Hematopoietic multipotent progenitor cell (in vitro differentiated cells): ENCODE measurements around the gene CEP112. TPM values are rescaled to one million over a fixed set of nuclear protein-coding genes. Genes with fewer than 3 reads are reported as not detected.
"Not testable (repeated sequence)": the region's sequence is repeated elsewhere in the genome, so short reads cannot be mapped to it uniquely, and the experiment has no call there.

Experiments
- DNase-seq, 3 donors: peaks; one replicate each; pipeline ENCODE4 v3.0.0-alpha.2; 2011 to 2015; ENCODE audit warnings: low read depth in 2 of 3, low spot score in 2 of 3
- total RNA-seq: library from RNA; depleted of rRNA; stranded (reverse); fragments of >200 nt; gene quantifications from one replicate; pipeline ENCODE4 v1.2.3, GENCODE V29; 2012

The CEP112 gene
- total RNA-seq, 1 donor = 1.1 TPM

DNA sequence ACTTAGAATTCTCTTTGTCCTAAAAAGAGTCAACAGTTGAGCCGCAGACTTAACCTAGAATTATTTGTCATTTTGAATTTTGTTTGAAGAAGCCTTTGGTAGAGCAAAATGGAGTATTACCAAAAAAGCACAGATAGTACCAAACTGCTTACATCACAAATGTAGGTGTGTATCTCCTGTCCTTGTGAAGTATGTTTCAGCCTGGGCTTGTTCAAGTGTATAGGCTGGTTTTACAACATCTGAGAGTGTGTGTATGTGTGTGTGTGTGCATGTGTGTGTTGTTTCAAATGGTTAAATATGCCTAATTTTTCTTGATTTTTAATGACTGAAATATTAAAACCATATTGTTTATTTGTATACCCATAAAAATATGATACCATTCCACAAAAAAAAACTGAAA lies 441.8 kb downstream of the CEP112 start:
- no peak for DNase-seq

DNA sequence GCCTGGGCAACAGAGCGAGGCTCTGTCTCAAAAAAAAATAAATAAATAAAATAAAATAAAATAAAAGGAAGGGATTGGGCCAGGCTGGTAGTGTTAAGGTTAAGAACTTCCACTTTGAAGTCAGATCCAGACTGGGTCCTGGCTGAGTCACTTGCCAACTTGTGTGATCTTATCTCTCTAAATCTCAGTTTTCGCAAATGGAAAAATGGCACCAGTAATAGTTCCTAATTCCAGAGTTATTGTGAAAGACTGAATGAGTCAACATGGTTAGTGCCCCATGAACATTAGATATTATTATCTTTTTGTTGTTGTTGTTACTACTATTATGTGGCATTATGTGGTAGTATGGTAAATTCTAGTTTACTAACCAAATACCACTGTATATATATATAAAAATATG lies 442.5 kb downstream of the CEP112 start:
- no peak for DNase-seq

DNA sequence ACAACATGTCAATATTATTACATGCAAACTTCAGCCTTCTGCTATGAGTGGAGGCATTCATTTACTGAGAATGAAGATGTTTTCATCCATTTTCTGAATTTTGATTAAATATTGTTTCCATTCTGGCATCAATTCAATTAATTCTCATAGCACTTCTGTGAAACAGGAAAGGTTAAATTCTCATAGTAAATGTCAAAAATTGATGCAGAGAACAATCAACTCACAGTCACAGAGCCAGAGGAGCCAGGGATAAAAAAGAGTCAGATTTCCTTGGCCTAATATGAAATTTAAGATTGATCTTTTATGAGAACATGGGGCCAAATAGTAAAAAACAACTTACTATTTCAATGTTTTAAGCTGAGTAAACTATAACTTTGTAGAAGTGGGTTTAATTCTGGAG lies 446.7 kb downstream of the CEP112 start:
- no peak for DNase-seq

DNA sequence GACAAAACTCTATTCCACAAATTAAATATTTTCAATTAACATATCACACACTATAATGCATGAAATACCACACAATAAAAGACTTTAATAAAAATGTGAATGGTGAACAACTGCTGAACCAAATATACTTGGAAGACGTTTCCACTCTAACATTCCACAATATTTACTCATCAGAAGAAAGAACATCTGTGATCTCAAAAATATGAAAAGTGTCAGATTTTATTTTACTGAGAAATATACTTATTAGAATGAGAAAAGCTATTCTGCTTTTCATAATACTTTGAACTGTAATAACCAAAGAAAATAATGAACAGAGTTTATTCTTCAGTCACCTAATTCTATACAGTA lies 448.7 kb downstream of the CEP112 start:
- DNase-seq = no peak

DNA sequence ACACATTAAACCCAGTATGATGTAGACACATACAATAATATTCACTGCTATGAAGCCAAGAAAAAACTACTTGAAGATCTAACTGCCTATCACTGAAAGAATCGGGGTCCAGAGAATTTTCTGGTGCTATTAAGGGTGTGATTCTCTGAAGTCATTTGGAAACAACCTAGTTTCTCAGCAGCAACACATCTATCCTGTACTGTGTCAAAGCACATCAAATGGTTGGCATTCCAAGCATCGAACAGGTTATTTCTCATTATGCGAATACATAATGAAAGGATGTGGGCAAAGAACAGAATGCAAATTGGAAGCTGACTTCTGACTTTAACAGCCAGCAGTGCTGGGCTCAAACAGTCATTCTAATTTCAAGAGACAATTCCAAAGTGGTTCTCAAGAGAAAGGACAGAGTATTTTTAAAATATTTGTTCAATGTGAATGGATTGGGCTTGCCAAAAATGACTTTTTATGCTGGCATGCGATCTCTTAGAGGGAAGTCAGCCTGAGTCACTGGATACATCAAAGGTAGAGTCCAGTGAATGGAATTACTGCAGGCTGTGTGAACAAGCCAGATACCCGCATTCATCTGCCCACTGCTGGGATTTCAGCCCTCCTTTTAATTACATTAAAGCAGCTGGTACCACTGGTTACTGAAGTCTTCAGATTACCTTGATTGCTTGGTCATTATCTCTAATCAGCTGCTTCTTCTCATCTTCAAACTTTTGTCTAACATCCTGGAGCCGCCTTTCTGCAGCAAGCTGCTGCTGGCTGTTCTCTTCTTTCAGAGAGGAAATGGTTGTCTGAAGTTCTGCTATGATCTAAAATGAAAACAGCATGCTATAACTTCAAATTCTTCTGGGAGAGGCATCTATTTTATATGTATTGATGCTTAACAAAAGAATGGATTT lies 449.3 kb downstream of the CEP112 start:
- DNase-seq = no peak

DNA sequence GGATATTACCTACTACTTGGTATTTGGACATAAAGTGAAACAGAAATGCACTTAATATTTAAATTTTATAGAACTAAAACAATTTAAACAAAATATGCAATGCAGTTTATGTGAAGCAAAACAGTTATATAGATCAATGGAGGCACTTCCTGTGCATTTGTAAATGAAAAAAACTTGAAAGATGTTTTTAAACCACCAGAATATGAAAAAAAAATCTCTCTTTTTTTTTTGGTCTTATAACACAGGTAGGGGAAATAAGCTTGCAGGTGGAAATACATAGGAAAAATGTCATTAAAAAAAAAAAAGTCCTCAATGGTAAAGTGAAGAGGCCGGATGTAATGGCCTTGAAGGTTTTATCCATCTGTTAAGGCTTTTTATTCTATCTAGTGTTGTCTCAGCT lies 450.2 kb downstream of the CEP112 start:
- no peak for DNase-seq

DNA sequence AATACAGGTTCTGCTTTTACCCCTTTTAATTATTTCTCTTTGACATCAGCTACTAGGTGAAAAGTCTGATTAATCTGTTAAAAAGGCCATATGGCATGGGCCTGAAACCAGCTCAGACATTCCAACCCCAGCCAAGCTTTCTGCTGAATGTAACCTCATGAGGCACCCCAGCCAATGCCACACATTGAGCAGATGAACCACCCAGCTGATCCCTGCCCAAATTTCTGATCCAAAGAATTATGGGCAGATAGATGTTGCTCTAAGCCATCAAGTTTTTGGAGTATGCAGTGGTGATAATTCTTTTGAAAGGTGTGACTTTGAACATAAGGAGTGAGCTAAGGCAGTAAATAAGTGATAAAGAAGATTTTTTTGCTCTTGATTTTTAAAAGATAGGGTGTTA lies 452.9 kb downstream of the CEP112 start:
- DNase-seq = no peak

DNA sequence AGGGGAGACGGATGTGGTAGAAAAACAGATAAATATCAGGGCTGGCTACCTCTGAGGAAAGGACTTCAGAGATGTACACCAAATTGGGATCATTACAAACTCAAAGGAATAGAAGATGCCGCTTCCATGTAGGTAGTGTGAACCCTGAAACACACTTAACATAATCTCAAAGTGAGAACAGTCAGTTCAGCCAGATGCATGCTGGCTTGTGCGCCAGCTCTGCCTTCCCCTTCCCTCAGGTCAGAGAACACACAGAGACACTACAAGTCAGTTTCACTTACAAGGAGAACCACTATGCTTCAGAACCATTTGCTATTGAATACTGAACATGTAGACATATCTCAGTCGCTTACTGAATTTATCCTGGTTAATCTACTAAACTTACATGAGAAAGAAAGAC lies 454.5 kb downstream of the CEP112 start:
- no peak for DNase-seq

DNA sequence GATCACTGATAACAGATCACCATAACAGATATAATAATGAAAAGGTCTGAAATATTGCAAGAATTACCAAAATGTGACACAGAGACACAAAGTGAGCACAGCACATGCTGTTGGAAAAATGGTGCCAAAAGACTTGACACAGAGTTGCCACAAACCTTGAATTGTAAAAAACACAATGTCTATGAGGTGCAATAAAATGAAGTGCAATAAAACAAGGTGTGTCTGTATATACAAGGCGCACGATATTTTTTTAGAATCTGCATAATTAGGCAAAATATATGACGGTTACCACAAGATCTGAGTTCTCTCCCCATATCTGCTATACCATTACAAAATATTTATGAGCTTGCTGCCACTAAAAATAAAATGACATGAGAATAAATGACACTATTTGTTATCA lies 458.6 kb downstream of the CEP112 start:
- no peak for DNase-seq

DNA sequence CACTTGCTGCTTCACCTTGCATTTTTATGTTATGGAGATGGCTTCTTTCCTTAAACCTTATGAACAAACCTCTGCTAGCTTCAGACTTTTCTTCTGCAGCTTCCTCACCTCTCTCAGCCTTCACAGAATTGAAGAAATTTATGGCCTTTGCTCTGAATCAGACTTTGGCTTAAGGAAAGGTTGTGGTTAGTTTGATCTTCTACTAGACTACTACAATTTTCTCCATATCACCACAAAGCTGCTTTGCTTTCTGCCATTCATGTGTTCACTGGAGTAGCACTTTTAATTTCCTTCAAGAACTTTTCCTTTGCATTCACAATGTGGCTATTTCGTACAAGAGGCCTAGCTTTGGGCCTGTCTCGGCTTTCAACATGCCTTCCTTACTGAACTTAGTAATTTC lies 459.3 kb downstream of the CEP112 start:
- not testable (repeated sequence) for DNase-seq

DNA sequence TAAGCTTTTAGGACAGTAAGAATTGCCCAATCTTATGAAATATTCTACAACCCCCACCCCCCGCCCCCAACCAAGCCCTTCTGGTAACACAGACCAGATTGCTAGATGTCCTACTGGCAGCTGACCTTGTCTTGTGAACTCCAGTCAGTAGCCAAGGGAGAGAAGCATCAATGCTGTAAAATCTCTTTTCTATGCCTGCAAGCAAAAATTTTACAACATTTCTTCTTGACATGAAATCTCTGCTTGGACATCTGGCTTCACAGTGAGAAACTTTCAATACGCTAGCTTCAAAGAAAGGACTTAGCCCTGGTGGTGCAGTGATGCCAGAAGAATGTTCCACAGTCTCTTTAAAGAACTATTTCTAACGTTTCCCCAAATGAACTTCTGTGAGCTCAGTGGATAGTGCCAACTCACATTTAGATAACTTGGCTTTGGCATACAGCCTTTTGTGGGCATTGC lies 461.2 kb downstream of the CEP112 start:
- DNase-seq = no peak

DNA sequence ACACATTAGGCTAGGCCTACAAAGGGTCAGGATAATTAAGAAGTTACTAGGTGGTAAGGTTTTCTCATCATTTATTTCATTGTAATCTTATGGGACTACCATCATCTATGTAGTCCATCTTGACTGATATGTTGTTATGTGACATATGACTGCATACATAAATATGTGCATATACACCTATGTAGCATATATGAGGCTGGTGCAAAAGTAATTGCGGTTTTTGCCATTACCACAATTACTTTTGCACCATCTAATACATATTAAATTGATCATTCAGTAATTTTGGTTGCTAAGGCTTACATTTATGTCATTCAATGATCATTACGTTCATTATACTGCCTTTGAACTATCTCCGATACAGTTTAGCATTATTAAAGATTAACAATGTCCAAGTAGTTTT lies 462.7 kb downstream of the CEP112 start:
- no peak for DNase-seq

DNA sequence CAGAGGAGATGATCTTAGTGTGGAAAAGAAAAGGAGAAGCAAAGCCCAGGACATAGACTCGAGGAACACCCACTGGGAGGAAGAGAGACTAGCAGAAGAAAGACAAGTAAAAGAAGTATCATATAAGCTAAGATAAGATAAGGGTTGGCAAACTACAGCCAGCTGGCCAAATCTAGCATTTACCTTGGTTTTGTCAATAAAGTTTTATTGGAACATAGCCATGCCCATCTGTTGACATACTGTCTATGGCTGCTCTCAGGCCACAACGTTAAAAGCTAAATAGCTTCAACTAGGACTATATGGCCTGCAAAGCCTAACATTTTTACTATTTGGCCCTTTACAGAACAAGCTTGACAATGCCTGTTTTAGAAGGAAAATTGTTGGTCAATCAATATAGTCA lies 464.1 kb downstream of the CEP112 start:
- DNase-seq = no peak

DNA sequence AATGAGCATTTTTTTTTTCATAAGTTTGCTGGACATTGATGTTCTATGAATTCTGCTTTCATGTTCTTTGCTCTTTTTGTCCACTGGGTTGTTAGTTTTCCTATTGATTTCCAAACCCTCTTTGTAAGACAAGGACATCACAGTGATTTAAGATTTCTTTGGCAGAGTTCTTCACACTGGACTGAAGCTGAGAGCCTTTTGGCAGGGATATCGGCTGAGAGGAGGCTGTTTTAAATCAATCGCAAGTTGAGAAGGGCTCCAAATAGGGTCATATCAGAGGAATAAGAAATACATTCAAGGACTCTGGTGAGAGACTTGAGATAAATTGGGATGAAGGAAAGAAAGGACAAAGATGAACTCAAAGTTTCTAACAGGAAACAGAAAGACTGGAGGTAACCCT lies 464.7 kb downstream of the CEP112 start:
- no peak for DNase-seq

DNA sequence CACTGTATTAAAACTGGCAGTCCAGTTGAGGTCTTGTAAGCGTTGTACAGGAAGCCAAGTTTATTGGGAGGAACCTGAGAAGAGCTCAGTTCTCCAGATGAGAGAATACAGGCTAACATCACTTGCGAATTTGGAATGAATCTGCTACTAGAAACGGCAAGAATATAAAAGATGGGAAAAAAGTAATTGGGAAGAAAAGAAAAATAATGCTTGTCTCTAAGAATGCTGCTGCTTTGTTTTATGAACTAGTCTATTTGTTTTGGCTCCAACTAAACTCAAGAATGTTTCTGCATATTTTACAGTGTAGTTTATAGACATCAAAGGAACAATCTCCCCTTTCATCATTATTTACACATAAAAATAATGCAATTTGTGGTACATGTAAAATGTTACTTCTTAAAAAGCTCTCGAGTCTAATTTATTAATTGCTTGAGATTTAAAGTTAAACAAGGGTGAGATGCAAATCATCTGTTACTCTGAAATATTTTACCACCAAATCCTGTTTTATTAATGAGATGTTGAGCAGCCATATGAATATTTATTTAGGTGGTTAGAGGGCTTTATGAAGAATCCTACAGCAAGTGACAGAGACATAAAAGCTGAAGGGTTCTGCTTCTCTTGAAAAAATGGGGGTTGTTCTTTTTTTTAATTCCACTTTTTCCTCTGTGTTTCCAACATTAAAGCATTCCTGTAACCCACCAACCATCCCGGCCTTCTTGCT lies 468.3 kb downstream of the CEP112 start:
- no peak for DNase-seq

DNA sequence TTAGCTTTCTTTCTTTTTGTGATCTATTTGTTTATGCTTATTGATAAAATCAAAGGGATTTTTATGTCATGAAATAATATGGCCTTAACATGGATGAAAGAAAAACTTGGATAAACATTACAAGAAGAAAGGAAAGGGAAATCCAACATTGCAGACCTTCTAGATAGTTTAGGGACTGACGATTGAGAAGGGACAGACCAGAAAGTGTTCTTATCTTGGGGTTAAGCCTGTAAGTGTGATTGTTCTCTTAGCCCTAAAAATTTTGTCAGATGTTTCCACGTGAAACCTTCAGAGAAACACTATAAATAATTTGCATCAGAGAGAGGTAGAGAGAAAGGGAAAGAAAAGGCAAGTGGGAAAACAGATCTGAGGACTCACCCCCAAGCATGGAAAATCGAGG lies 473.3 kb downstream of the CEP112 start:
- DNase-seq = no peak

DNA sequence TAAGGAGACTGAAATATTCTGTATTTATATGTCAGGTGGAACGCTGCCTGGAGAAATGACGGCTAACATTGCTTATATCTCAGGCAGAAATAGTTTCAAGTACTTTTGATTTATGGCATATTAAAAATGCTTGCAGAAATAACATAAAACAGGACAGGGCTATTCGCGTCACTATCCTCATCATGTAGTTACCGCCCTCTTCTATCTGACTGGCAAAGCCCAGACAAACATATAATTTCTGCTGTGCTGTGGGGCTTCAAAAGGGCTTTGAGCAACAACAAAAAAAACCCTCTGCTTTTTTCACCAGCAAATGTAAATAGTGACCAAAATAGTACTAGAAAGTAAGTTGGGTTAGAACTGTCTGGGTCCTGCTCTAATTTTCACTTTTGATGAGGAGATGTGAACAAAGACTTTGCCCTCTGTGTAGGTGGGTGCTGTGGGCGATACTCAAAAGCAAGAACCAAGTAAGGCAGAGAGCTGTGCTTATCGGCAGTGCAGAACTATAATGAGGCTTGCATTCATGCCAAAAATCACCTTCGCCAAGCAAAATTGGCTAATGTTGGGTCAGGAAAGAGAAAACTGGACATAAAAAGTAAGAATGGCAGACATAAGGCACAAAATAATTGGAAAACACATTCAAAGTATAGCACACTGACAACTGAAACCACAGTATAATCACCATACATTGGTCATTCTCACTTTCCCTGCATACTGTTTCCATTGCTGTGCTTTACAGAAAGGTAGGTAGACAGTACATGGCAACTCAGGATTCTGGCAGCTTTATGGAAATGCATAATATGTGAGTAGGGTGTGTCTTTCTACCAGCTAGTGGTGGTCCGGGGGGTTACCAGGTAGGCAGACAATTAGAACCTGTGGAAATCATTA lies 479.3 kb downstream of the CEP112 start:
- no peak for DNase-seq

DNA sequence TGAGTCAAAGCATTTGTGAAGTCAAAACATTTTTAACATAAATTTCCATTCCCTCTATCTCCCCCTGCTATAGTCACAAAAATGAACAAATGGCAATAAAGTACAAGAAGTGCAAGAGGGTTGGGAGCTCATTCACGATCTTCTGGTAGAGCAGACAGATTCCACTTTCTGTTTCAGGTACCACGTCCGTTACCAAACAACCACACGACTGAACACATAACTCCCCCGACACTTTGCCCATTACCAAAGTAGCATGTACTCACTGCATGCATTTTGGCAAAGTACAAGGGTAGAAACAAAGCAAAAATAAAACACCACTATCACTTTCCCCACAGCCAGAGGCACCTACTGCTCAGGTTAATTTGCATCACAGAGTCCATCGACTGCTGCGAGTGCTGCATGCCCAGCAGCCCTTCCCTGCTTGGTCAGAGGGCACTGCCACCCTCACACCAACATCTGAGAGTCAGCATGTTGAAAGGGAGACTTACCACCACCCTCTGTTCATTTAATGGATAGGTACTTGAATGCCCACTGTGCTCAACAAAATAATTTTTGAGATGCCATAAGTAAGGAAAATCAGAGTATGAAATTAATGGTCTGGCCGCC lies 480.2 kb downstream of the CEP112 start:
- no peak for DNase-seq

DNA sequence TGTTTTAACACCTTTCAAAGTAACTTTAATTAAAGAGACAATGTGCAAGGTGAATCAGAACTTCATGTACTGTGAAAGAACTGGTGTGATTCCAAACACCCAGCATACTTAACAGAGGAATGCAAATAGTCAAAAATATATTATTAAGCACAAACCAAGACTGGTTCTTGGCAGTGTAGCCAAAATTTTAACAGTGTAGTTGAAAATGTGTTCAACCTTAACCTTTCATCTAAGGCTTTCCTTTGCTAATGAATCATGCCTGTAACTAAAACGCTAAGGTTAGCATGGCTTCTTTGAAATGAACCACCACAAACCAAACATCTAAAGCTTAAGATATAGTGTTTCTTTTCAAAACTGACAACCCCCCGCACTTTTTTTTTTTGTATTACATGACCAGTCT lies 484.2 kb downstream of the CEP112 start:
- DNase-seq = no peak

DNA sequence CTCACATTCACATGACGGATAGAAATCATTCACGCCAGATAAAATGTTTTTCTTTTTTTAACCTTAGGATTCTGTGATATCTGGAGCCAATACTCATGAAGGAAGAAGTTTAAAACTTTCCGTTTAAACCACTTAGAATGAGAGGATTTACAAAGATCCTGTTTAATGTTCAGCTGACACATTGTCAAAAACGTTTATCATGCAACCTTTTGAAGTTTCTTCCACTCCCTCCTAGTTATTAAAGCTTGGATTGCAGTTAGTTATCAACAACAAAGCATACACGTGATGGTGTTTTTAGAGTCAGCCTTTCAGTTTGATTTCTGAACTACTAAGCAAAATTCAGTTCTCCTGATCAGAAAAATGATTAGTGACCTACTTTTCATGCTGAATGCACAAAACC lies 487.2 kb downstream of the CEP112 start:
- no peak for DNase-seq

DNA sequence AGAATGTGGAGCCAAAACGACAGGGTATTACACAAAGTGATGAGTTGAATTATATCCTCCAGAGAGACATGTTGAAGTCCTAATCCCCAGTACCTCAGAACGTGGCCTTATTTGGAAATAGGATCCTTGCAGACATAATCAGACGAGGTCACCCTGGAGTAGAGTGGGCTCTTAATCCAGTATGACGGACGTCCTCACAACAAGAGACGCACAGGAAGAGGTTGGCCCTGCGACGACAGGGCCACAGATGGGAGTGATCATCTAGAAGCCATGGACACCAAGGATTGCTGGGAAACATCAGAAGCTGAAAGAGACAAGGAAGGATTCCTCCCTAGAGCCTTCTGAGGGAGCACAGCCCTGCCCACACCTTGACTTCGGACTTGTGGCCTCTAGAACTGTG lies 488.0 kb downstream of the CEP112 start:
- no peak for DNase-seq
